HK-2 (cell line): ENCODE data around the gene DPYSL5.

Experiments
- DNase-seq: peaks from one replicate; pipeline ENCODE4 v3.0.0-alpha.2; 2018; ENCODE audit not compliant: unreplicated experiment

The DPYSL5 gene

GRCh38 chr2:26932974-26933373 is 85.0 kb downstream of the DPYSL5 start:
- DNase-seq = no peak

GRCh38 chr2:26933431-26934334 is 85.8 kb downstream of the DPYSL5 start:
- no peak for DNase-seq

GRCh38 chr2:26934335-26934724 is 86.4 kb downstream of the DPYSL5 start:
- no peak for DNase-seq

GRCh38 chr2:26934985-26935384 is 87.1 kb downstream of the DPYSL5 start:
- DNase-seq = no peak

- DNase-seq = no peak
Observed at GRCh38 chr2:26936855-26937254, 88.9 kb downstream of the DPYSL5 start.

GRCh38 chr2:26938399-26939118 is 90.6 kb downstream of the DPYSL5 start:
- DNase-seq = no peak

- no peak for DNase-seq
Observed at GRCh38 chr2:26940001-26940400, 92.1 kb downstream of the DPYSL5 start.

- DNase-seq = no peak
Observed at GRCh38 chr2:26941486-26941885, 93.6 kb downstream of the DPYSL5 start.

GRCh38 chr2:26942543-26943295 is 94.8 kb downstream of the DPYSL5 start:
- DNase-seq = peak; percentile 69

GRCh38 chr2:26945991-26946750 is 98.2 kb downstream of the DPYSL5 start:
- DNase-seq = no peak

GRCh38 chr2:26946841-26947784 is 99.2 kb downstream of the DPYSL5 start:
- peak; percentile 76 for DNase-seq

GRCh38 chr2:26948800-26949199 is 100.9 kb downstream of the DPYSL5 start:
- no peak for DNase-seq

GRCh38 chr2:26950246-26950645 is 102.3 kb downstream of the DPYSL5 start:
- DNase-seq = no peak

- no peak for DNase-seq
Observed at GRCh38 chr2:26951236-26951635, 103.3 kb downstream of the DPYSL5 start.

GRCh38 chr2:26952374-26952773 is 104.4 kb downstream of the DPYSL5 start:
- DNase-seq = no peak

- DNase-seq = no peak
Observed at GRCh38 chr2:26954135-26954534, 106.2 kb downstream of the DPYSL5 start.

GRCh38 chr2:26957041-26957440 is 109.1 kb downstream of the DPYSL5 start:
- no peak for DNase-seq

GRCh38 chr2:26957534-26957933 is 109.6 kb downstream of the DPYSL5 start:
- no peak for DNase-seq

GRCh38 chr2:26959331-26959730 is 111.4 kb downstream of the DPYSL5 start:
- DNase-seq = no peak

GRCh38 chr2:26964446-26965130 is 116.7 kb downstream of the DPYSL5 start:
- no peak for DNase-seq
